ENCODE results near the gene ATRNL1. TPM values are rescaled to one million over a fixed set of nuclear protein-coding genes. Genes with fewer than 3 reads are reported as not detected.

The ATRNL1 gene
- total RNA-seq: 1 to 10 TPM in 1 of 2 donors, under 1 TPM in 1; 0.37 to 2.9 TPM

- Histone ChIP-seq H3K4me3 (peak within 1 kb of the TSS; percentile 48), H3K27me3 (peaks cover 26% of the 10 kb centered on the region), H3K9ac (ENCODE audit: low read depth in 2 of 2, low read length in 2 of 2) (peak within 1 kb of the TSS in 1 of 2 donors; percentile 37), H3K4me1 (no peaks in the 10 kb centered on the region), H3K27ac (no peak within 1 kb of the TSS), H3K9me3 (no peaks in the 10 kb centered on the region), H3K36me3 (no peaks in the 10 kb centered on the region)
- no peak for TF ChIP-seq CTCF (IDR thresholded peaks at IDR 0.05)
- no peak for DNase-seq
- intact Hi-C loops (cut with DNase I): no loop called here
These were observed at the start of gene ATRNL1 for GRCh38 chr10:115093286-115093775. Gene ATRNL1 (plus strand): TSS chr10:115093365. CDS start chr10:115093751, 386 bp downstream.

GRCh38 chr10:115043719-115044118 lies 49.4 kb upstream of the ATRNL1 start:
- Histone ChIP-seq H3K4me1 (no peaks in the 10 kb centered on the region), H3K9ac (ENCODE audit: low read depth in 2 of 2, low read length in 2 of 2) (no peak overlapping the region), H3K27ac (no peak overlapping the region), H3K9me3 (no peaks in the 10 kb centered on the region), H3K36me3 (no peaks in the 10 kb centered on the region), H3K27me3 (no peaks in the 10 kb centered on the region), H3K4me3 (no peak overlapping the region)
- TF ChIP-seq CTCF (IDR thresholded peaks at IDR 0.05): no peak
- intact Hi-C loops (cut with DNase I): no loop called here
- DNase-seq: no peak

GRCh38 chr10:115044891-115045290 lies 48.3 kb upstream of the ATRNL1 start:
- no peaks in the 10 kb centered on the region for H3K27me3 ChIP-seq
- DNase-seq: no peak
- intact Hi-C loops (cut with DNase I): no loop called here
- H3K9me3 ChIP-seq: no peaks in the 10 kb centered on the region
- H3K27ac ChIP-seq: no peak overlapping the region
- no peak overlapping the region for H3K4me3 ChIP-seq
- no peak for TF ChIP-seq CTCF (IDR thresholded peaks at IDR 0.05)
- no peaks in the 10 kb centered on the region for H3K36me3 ChIP-seq
- no peak overlapping the region for H3K9ac ChIP-seq (ENCODE audit: low read depth in 2 of 2, low read length in 2 of 2)
- H3K4me1 ChIP-seq: no peaks in the 10 kb centered on the region

GRCh38 chr10:115045499-115045898 lies 47.7 kb upstream of the ATRNL1 start:
- Histone ChIP-seq H3K4me3 (no peak overlapping the region), H3K9ac (ENCODE audit: low read depth in 2 of 2, low read length in 2 of 2) (no peak overlapping the region), H3K27ac (no peak overlapping the region), H3K36me3 (no peaks in the 10 kb centered on the region), H3K27me3 (no peaks in the 10 kb centered on the region), H3K9me3 (no peaks in the 10 kb centered on the region), H3K4me1 (no peaks in the 10 kb centered on the region)
- intact Hi-C loops (cut with DNase I): no loop called here
- DNase-seq: no peak
- TF ChIP-seq CTCF (IDR thresholded peaks at IDR 0.05): no peak

GRCh38 chr10:115046686-115047236 lies 46.4 kb upstream of the ATRNL1 start:
- no peak for TF ChIP-seq CTCF (IDR thresholded peaks at IDR 0.05)
- intact Hi-C loops (cut with DNase I): no loop called here

More at GRCh38 chr10:115046686-115047236, 46.4 kb upstream of the ATRNL1 start:
- no peaks in the 10 kb centered on the region for H3K9me3 ChIP-seq
- H3K4me1 ChIP-seq: no peaks in the 10 kb centered on the region
- H3K27ac ChIP-seq: no peak overlapping the region
- DNase-seq: no peak
- H3K36me3 ChIP-seq: no peaks in the 10 kb centered on the region
- no peak overlapping the region for H3K9ac ChIP-seq (ENCODE audit: low read depth in 2 of 2, low read length in 2 of 2)
- H3K4me3 ChIP-seq: no peak overlapping the region
- H3K27me3 ChIP-seq: no peaks in the 10 kb centered on the region

All from colonic mucosa (tissue), 4 donors.